ENCODE data around the gene ATP13A5. TPM values are rescaled to one million over a fixed set of nuclear protein-coding genes. Genes with fewer than 3 reads are reported as not detected.

Gene ATP13A5
- total and polyA plus RNA-seq, 2 of the 8 experiments (the other 6 are each of a cell fraction or from before 2014, with no cell fraction given): not detected

DNA sequence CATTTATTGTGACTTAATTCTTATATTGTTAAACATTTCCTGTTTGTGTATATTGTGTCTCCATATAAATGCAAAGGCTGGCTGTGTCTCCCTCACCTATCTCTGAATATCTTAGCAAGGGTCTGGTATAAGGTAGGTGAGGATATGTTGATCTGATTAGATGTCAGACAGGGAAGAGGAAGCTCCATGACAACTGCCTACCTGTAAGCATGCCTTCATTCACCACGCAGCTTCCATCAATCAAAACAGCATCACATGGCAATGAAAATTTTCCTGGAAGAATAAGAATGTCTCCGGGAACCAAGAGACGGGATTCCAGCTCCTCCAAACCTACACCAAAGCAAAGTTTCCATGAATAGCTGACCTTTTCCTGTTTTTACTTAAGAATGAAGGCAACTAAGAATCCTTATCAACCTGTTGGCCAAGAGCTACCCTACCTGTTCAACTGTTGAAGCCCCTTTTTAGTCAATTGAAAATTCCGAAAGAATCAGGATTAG, 34.8 kb downstream of the ATP13A5 start:
- Histone ChIP-seq H4K20me1 (replicated peaks in 1 of 2; ENCODE audit: control insufficient read depth in 1 of 2, insufficient read depth in 2 of 2, low read length in 2 of 2) (no peaks in the 10 kb centered on the region), H2BK15ac (ENCODE audit: low read length) (no peak overlapping the region), H3K4ac (replicated peaks; ENCODE audit: insufficient read length, low read depth, low read length) (no peak overlapping the region), H3K4me2 (ENCODE audit: insufficient read depth in 1 of 2, low read depth in 2 of 2, low read length in 2 of 2) (no peak overlapping the region), H3K27ac (ENCODE audit: low read depth, low read length) (no peak overlapping the region), H4K8ac (ENCODE audit: extremely low read depth, insufficient read depth, low read length) (no peak overlapping the region), H2AFZ (ENCODE audit: low read length) (no peak overlapping the region), H2AK5ac (ENCODE audit: low read depth, low read length) (no peak overlapping the region), H3K9ac (replicated peaks in 1 of 4; ENCODE audit: extremely low read depth in 1 of 4, low read depth in 3 of 4, low read length in 3 of 4) (no peak overlapping the region), H4K91ac (replicated peaks; ENCODE audit: insufficient read length, low read length) (no peak overlapping the region), H3K23ac (ENCODE audit: insufficient read length) (no peak overlapping the region), H4K5ac (ENCODE audit: insufficient read length, low read depth, low read length) (no peak overlapping the region), H2BK5ac (ENCODE audit: low read depth, low read length) (no peak overlapping the region), H2BK20ac (ENCODE audit: low read length) (no peak overlapping the region), H3K56ac (replicated peaks; ENCODE audit: insufficient read length, low read depth, low read length) (no peak overlapping the region), H3K4me1 (replicated peaks in 1 of 4; ENCODE audit: control insufficient read depth in 3 of 4, insufficient read depth in 4 of 4, low read length in 3 of 4) (peaks cover 1 to 18% (median 14%) of the 10 kb centered on the region in 4 experiments; a peak in 6 of 7 replicates), H3K4me3 (ENCODE audit: extremely low read depth in 1 of 4, insufficient read depth in 2 of 4, low read depth in 3 of 4, low read length in 4 of 4) (no peak overlapping the region), H3K23me2 (ENCODE audit: low read depth, low read length) (no peaks in the 10 kb centered on the region), H2BK120ac (replicated peaks; ENCODE audit: low read depth, low read length) (no peak overlapping the region), H3K36me3 (ENCODE audit: control insufficient read depth in 2 of 4, insufficient read depth in 4 of 4, low read length in 3 of 4) (no peaks in the 10 kb centered on the region), H3K79me2 (ENCODE audit: control insufficient read depth in 1 of 2, insufficient read depth in 2 of 2, low read length in 2 of 2) (no peaks in the 10 kb centered on the region), H3K18ac (ENCODE audit: extremely low read depth, low read length) (no peak overlapping the region), H3K9me3 (ENCODE audit: insufficient read depth in 2 of 2, low read depth in 1 of 2, low read length in 1 of 2) (no peaks in the 10 kb centered on the region), H2BK12ac (ENCODE audit: low read depth, low read length) (no peak overlapping the region), H3K79me1 (ENCODE audit: low read depth, low read length) (no peaks in the 10 kb centered on the region), H3K14ac (ENCODE audit: insufficient read length) (no peak overlapping the region), H3K27me3 (replicated peaks in 1 of 4; ENCODE audit: control insufficient read depth in 3 of 4, extremely low read depth in 1 of 4, insufficient read depth in 3 of 4, low read length in 3 of 4) (peaks cover 0 to 1% (median 0%) of the 10 kb centered on the region in 4 experiments; a peak in 1 of 7 replicates)
- CTCF ChIA-PET (ENCODE audit: partially characterized antibody): interaction anchor here (1.4 kb wide), 1 partner anchor 8 kb away, joined by 4 read pairs; no protein-coding TSS in a partner anchor
- FAIRE-seq (no peak), DNase-seq (ENCODE audit: low read depth in 1 of 2, low spot score in 2 of 2) (no peak)
- POLR2A ChIA-PET (ENCODE audit: partially characterized antibody): no interaction called here
- 96% methylated on average over 4 of the region's 4 CpGs; no CpG with 5 or more reads in 1 of the 2 experiments for WGBS, 2 experiments (ENCODE audit: extremely low coverage in 1 of 2, insufficient coverage in 1 of 2, insufficient read length in 1 of 2, insufficient replicate concordance in 2 of 2, low coverage in 1 of 2, low lambda C conversion rate in 2 of 2, missing lambda C conversion rate in 1 of 2)
- no peak for TF ChIP-seq CHD2 (IDR thresholded peaks at IDR 0.05; ENCODE audit: low read length)
- no peak for TF ChIP-seq SP4 (IDR thresholded peaks at IDR 0.05; ENCODE audit: low read length)
- TF ChIP-seq TAF1 (IDR thresholded peaks at IDR 0.05; ENCODE audit: low read depth, low read length): no peak
- TF ChIP-seq TBP (IDR thresholded peaks at IDR 0.05; ENCODE audit: low read depth, low read length): no peak
- no peak for TF ChIP-seq KDM4A (IDR thresholded peaks at IDR 0.05; ENCODE audit: low read depth, low read length, severe bottlenecking)
- TF ChIP-seq HDAC2 (IDR thresholded peaks at IDR 0.05; ENCODE audit: borderline replicate concordance in 1 of 2, low read depth in 2 of 2, low read length in 2 of 2): no peak
